Measurements from ENCODE around the gene EXTL2. TPM values are rescaled to one million over a fixed set of nuclear protein-coding genes. Genes with fewer than 3 reads are reported as not detected.

EXTL2 gene
- total and polyA plus RNA-seq, 2 donors (not counting 3 experiments of a cell fraction or from before 2014, with no cell fraction given): 19.4 to 30.7 TPM

DNA sequence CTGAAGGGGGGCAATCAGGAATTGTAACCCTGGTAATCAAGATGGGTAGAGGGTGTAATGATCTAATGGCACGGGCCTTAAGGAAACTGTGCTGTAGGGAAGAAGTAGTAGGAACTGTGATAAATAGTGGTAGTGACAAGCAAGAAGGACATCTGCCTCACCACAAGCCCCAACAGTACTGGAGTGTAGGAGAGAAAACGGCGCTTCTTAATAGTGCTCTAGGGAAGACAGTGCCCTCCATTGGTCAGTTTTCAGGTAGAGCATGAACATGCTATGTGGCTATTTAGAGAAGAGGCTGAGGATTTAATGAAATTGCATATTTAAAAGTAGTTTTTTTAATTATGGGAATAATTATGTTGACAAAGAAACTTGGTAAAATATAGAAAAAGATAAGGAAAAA, 33.5 kb upstream of the EXTL2 start:
- intact Hi-C loops (cut with micrococcal nuclease): no loop called here
- Histone ChIP-seq H2AFZ (ENCODE audit: low read depth, low read length) (no peak overlapping the region), H3K4me1 (ENCODE audit: control insufficient read depth, extremely low read depth, insufficient read depth, low read length) (peaks cover 9% of the 10 kb centered on the region), H3K4me3 (replicated peaks in 1 of 3; ENCODE audit: insufficient read depth in 1 of 3, low read depth in 1 of 3, low read length in 3 of 3) (no peak overlapping the region), H3K9me3 (replicated peaks; ENCODE audit: control insufficient read depth, insufficient read depth, low read length) (no peaks in the 10 kb centered on the region), H3K79me2 (ENCODE audit: control insufficient read depth, insufficient read depth, low read length) (peaks cover 4% of the 10 kb centered on the region), H3K4me2 (ENCODE audit: insufficient read depth, low read length) (no peak overlapping the region), H3K27me3 (ENCODE audit: control insufficient read depth in 2 of 2, insufficient read depth in 2 of 2, low read length in 2 of 2) (no peaks in the 10 kb centered on the region), H4K20me1 (replicated peaks; ENCODE audit: control insufficient read depth, extremely low read depth, insufficient read depth, low read length) (no peaks in the 10 kb centered on the region), H3K9ac (replicated peaks; ENCODE audit: extremely low read depth, insufficient read depth, low read length) (no peak overlapping the region), H3K36me3 (ENCODE audit: control insufficient read depth in 2 of 2, extremely low read depth in 1 of 2, insufficient read depth in 2 of 2, low read length in 2 of 2) (peaks cover 0 to 8% of the 10 kb centered on the region in 2 experiments), H3K27ac (ENCODE audit: insufficient read depth, low read depth, low read length) (no peak overlapping the region), H3K9me1 (replicated peaks; ENCODE audit: control insufficient read depth, extremely low read depth, insufficient read depth, low read length) (no peaks in the 10 kb centered on the region)
- no TSS peak for BruUV-seq (replicated peaks)
- ChIA-PET CTCF (no interaction called here), POLR2A (no interaction called here)
- FAIRE-seq: no peak
- dilution Hi-C loops (cut with MboI; ENCODE audit: extremely low pct_ligation_motif_present, low sequenced_read_pairs): no loop called here
- TF ChIP-seq, protein P1, sequence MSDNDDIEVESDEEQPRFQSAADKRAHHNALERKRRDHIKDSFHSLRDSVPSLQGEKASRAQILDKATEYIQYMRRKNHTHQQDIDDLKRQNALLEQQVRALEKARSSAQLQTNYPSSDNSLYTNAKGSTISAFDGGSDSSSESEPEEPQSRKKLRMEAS (IDR thresholded peaks at IDR 0.05; ENCODE audit: insufficient read depth, insufficient read length): no peak
- TF ChIP-seq, protein P2, sequence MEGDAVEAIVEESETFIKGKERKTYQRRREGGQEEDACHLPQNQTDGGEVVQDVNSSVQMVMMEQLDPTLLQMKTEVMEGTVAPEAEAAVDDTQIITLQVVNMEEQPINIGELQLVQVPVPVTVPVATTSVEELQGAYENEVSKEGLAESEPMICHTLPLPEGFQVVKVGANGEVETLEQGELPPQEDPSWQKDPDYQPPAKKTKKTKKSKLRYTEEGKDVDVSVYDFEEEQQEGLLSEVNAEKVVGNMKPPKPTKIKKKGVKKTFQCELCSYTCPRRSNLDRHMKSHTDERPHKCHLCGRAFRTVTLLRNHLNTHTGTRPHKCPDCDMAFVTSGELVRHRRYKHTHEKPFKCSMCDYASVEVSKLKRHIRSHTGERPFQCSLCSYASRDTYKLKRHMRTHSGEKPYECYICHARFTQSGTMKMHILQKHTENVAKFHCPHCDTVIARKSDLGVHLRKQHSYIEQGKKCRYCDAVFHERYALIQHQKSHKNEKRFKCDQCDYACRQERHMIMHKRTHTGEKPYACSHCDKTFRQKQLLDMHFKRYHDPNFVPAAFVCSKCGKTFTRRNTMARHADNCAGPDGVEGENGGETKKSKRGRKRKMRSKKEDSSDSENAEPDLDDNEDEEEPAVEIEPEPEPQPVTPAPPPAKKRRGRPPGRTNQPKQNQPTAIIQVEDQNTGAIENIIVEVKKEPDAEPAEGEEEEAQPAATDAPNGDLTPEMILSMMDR (IDR thresholded peaks at IDR 0.05; ENCODE audit: extremely low read depth in 1 of 2, insufficient read depth in 1 of 2, low read depth in 1 of 2, low read length in 2 of 2): no peak
- TF ChIP-seq JUN (IDR thresholded peaks at IDR 0.05; ENCODE audit: borderline replicate concordance, insufficient read depth, insufficient read length, low read depth) (no peak), MYC (IDR thresholded peaks at IDR 0.05; ENCODE audit: low read depth, low read length) (no peak), POLR2A (IDR thresholded peaks at IDR 0.05; ENCODE audit: low read depth, low read length) (no peak), POLR2AphosphoS5 (IDR thresholded peaks at IDR 0.05; ENCODE audit: insufficient read depth, low read depth, low read length) (no peak), EZH2 (IDR thresholded peaks at IDR 0.05; ENCODE audit: borderline replicate concordance, low read depth, low read length, severe bottlenecking) (no peak), GATA2 (IDR thresholded peaks at IDR 0.05; ENCODE audit: insufficient read depth, insufficient read length, low read depth, low read length) (no peak)
- DNase-seq (ENCODE audit: low read depth, low spot score): no peak

Data from endothelial cell of umbilical vein (primary cell).